Keratinocyte (primary cell): ENCODE results near the gene FAM185A.

Experiments used
- EZH2 ChIP-seq: IDR thresholded peaks from one replicate; pipeline ENCODE4 v1.6.1; 2012; ENCODE audit warnings: inconsistent platforms, mild to moderate bottlenecking, low read length, moderate library complexity
- TF ChIP-seq, protein P1 (sequence below), 3 experiments: IDR thresholded peaks in 1 of 3; conservative IDR thresholded peaks in 1 of 3; optimal IDR thresholded peaks in 1 of 3; 2 replicates in 2 of 3; 3 replicates in 1 of 3; pipeline versions ENCODE3 to v1.5.1; 2011; ENCODE audit warnings: low read length in 3 of 3, mild to moderate bottlenecking in 3 of 3, moderate library complexity in 2 of 3, control low read depth in 1 of 3, inconsistent platforms in 1 of 3; ENCODE audit not compliant: insufficient read depth in 2 of 3; ENCODE audit errors: extremely low read depth in 1 of 3

DNA sequence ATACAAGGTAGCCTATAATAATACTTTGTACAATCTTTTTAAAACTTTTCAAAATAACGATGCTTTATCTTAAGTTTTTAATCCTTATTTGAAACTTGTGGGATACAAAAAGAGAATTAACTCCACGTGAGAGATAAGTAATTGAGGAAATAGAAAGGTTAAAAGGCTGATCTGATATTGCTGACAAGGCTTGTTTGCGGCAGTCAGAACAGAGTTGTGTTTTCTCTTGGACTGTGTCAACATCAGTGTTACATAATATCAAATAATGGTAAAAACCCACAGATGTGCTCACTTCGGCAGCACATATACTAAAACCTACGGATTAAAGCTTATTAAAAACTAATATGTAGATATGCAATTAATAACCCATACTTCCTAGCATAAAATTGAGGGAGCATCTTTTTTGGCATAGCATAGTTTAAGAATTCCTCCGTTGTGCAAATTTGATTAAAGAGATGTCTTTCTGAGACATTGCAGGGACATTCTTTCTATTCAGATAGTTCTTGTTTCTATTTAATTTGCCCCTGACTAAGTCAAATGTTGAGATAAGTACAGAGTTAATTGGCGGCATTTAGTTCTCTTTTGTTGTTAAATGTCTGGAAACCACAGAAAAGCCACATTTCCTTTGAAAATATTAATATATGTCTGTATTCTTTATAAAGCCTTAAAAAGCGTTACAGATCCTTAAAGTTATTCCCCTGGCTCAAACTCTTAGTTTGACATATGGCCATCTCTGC is 63.3 kb downstream of the FAM185A start:
- TF ChIP-seq, protein P1, sequence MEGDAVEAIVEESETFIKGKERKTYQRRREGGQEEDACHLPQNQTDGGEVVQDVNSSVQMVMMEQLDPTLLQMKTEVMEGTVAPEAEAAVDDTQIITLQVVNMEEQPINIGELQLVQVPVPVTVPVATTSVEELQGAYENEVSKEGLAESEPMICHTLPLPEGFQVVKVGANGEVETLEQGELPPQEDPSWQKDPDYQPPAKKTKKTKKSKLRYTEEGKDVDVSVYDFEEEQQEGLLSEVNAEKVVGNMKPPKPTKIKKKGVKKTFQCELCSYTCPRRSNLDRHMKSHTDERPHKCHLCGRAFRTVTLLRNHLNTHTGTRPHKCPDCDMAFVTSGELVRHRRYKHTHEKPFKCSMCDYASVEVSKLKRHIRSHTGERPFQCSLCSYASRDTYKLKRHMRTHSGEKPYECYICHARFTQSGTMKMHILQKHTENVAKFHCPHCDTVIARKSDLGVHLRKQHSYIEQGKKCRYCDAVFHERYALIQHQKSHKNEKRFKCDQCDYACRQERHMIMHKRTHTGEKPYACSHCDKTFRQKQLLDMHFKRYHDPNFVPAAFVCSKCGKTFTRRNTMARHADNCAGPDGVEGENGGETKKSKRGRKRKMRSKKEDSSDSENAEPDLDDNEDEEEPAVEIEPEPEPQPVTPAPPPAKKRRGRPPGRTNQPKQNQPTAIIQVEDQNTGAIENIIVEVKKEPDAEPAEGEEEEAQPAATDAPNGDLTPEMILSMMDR (optimal IDR thresholded peaks at IDR 0.05 in 1 of 3, IDR thresholded peaks at IDR 0.05 in 1 of 3, conservative IDR thresholded peaks at IDR 0.05 in 1 of 3; ENCODE audit: extremely low read depth in 1 of 3, insufficient read depth in 2 of 3, low read length in 3 of 3): no peak
- TF ChIP-seq EZH2: no peak
